HPDE6-E6E7 (cell line): ENCODE measurements around the gene PBX4.
"Not testable (repeated sequence)": the region's sequence is repeated elsewhere in the genome, so short reads cannot be mapped to it uniquely, and the experiment has no call there.

ENCODE experiments used
- DNase-seq: peaks from one replicate; pipeline ENCODE4 v3.0.0; 2011; ENCODE audit warnings: missing footprints; ENCODE audit errors: extremely low spot score

The PBX4 gene

DNA sequence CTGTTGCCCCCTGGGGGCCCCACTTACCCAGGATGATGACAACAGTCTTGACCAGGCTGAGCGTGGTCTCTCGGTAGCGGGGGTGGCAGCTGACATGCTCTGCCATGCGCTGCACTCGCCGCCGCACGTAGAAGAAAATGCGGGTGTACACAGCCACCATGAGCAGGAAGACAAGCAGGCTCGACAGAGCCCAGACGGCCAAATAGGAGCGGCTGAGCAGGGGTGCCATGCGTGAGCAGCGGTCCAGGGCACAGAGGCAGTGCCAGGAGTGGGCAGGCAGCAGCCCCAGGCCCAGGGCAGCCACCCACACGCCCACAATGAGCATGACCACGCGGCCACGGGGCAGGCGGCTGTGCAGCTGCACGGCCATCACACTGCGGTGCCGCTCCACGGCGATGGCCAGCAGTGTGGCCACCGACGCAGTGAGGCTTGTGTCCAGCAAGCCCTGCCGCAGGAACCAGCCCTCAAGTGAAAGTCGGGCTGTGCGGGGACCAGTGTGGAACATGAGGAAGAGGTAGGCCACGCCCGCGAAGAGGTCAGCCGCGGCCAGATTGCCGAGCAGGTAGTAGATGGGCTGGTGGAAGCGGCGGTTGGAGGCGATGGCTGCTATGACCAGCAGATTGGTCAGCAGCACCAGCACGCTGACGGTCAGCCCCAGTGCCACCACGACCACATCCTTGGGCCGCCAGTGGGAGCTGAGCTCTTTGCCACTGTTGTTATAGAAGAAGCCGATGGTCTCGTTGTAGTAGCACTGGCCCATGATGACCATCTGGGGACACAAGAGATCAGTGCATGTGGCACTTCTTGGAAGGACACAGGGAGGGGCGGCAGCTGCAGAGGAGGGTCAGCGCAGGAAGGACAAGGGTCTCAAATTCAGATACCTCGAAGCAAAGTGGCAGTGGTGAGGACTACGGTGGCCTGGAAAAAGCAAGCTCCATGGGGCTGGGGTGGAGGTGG is 8.3 kb upstream of the PBX4 start:
- no peak for DNase-seq

DNA sequence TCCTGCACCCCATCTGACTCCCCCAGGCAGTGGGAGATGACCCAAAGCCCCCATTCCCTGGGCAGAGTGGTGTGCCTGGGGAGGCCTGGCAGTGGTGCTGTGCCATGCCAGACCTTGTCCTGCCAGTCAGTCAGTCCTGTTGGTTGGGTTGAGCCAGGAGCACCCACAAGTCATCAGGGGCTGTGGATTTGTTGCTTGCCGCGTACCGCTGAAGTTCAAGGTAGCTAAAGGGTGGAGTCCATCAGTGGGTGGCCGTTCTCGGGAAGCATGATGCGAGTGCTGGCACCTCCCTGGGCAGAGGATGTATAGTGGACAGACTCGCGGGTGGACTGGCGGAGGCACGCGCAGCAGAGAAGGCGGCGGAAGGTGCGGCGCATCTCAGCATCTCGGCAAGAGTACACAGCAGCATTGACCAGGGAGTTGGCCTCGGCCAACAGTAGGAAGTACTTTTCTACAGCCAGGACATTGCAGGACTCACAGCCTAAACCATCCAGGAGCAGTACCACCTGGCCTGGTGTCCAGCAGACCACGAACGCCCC is 5.6 kb upstream of the PBX4 start:
- DNase-seq: no peak

DNA sequence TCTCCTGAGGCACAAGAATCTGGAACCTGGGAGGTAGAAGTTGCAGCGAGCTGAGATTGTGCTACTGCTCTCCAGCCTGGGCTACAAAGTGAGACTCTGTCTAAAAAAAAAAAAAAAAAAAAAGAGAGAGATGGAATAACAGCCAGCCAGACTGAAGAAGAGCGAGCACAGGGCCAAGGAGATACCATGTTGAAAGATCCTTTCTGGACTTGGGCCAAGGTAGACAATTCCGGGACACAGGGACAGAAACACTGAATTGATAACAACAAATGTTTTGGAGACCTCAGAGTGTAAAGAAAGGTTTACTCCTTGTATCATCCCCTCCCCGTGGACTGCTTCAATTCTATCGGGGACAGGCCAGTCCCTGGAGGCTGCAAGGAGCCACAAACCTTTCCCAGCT is 4.9 kb upstream of the PBX4 start:
- DNase-seq: no peak

DNA sequence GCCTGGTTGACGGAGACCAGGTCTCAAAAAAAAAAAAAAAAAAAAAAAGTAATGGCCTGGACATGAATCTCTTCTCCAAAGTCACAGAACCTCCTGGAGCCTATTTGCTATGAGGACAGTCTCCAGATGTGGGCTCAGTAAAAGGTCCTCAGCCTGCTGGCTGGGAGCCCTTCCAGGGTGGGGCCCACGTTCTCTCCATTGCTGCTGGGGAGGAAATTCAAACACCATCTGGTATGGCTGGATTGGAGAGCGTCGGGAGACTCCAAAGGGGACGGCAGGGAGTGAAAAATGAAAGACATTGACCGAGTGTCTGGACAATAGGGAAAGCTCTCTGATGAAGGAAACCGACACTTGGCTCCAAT is 1.3 kb upstream of the PBX4 start:
- DNase-seq: no peak

DNA sequence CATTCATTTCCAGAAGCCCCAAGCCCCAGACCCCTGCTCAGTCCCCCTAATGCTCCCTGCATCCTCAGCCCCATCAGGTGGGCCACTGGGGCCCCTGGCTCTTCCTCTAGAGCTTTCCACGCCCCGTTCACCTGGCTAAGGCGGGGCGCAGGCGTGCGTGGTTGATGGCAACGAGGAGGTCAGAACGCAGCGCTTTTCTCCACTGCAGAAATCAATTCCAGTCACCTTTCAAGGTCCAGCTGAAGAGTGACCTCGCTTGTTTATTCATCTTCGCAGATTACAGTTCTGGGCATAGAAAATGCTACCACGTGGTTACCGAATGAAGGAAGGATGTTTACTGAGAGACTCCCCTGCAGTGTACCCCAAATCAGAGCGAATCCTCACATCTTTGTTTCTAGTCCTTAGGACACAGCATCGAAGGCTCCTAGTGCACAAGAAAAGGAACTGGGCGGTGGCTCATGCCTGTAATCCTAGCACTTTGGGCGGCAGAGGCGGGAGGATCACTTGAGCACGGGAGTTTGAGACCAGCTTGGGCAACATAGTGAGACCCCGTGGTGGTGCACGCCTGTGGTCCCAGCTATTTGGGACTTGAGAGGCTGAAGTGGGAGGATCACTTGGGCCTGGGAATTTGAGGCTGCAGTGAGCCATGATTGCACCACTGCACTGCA is 828 bp upstream of the PBX4 start:
- DNase-seq: no peak

DNA sequence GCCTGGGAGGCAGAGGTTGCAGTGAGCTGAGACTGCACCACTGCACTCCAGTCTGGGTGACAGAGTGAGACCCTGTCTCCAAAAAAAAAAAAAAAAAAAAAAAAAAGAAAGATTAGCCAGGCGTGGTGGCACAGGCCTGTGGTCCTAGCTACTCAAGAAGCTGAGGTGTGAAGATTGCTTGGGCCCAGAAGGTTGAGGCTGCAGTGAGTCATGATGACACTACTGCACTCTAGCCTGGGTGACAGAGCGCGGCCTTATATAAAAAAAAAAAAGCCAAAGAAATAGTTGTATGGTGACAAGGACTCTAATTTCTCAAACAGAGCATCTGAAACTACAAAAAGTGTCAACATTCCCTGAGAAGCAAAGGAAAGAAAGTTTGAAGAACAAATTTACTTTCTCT is 3.4 kb downstream of the PBX4 start:
- DNase-seq: no peak

DNA sequence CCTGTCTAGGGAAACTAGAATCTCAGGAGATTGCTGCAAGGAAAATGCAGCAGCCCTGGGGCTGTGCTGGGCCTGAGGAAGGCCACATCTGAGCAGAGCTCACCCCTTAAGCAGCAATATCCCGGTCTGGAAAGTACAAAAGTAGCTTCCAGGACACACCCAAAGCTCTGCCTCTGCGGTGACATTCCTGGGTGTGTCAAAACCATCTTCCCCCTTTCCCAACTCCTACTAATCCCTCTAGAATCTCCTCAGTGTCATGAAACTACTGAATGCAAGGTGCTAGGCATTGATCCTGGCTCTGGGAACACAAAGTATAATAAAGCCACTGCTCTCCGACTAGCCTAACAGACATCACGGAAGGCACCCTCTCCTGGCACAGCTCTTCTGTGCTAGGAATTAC is 5.0 kb downstream of the PBX4 start:
- DNase-seq: no peak

DNA sequence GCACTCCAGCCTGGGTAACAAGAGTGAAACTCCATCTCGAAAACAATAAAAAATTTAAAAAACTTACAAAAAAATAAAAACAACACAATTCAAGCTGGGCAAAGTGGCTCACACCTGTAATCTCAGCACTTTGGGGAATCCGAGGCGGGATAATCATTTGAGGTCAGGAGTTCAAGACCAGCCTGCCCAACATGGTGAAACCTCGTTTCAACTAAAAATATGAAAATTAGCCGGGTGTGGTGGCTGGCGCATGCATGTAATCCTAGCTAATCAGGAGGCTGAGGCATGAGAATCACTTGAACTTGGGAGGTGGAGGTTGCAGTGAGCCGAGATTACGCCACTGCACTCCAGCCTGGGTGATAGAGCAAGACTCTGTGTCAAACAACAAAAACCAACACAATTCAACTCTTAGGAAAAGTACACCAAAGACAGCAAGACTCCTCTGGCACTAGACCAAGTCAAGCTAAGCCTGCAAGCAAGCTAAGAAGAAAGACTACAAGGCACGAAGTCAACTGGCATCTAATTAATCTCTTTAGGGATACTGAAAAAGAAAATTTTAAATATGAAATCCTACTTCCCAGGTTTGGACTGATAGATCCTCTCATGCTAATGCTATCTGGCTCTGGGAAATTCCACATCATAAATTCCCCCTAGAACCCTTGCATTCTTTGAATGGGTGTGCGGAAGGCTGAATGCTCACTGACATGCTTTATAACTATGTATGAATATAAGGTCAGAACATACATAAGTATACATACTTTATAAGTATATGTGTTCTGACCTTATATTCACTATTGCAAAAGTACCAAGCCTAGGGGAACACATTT is 7.9 kb downstream of the PBX4 start:
- DNase-seq: no peak

DNA sequence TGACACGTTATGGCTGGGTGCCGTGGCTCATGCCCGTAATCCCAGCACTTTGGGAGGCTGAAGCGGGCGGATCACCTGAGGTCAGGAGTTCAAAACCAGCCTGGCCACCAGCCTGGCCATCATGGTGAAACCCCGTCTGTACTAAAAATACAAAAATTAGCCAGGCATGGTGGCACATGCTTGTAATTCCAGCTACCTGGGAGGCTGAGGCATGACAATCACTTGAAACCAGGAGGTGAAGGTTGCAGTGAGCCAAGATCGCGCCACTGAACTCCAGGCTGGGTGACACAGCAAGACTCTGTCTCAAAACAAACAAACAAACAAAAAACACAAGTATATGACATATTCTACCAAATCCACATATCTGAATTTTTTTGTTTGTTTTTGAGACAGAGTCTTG is 11.8 kb downstream of the PBX4 start:
- DNase-seq: not testable (repeated sequence)

DNA sequence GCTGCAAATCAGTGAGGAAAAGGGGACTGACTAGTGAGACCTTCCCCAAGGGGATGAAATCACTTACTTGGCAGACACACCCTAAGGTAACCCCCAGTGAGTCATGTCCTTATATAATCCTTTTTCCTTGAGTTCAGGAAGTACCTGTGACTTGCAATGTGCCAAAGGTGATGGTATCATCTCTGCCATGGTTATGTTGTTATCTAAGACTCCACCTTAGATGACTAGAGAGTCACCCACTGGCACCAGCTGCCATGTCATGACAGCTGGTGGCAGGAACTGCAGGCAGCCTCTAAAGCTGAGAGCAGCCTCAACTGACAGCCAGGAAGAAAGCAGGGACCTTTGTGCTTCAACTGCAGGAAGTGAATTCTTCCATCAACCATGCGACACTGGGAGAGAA is 12.5 kb downstream of the PBX4 start:
- peak; percentile 91 for DNase-seq

DNA sequence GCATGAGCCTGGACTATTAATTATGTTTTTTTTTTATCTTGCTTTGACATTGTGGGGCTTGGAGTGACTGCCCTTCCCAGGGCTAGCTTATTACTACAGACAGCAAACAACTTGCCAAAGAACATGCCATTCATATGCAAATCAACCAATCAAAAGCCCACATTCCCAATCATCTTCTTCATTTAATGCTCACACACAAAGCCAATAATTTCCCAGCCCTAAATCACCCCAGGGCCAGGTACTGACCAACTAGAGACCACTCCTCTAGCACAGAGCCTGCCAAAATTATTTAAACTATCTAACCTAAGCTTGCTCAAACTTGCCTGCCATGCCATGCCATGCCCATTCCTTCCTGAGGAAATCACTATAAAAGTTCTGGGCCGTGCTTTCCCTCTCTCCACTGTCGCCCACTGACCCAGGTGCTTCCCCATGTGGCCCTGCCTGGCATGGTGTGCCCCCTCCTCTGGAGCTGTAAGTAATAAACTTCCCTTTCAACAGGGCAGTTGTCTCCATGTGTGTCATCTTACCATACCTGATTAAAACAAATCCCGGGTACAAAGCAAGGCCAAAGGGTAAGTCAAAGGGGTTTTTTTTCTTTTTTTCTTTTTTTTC is 15.7 kb downstream of the PBX4 start:
- no peak for DNase-seq

DNA sequence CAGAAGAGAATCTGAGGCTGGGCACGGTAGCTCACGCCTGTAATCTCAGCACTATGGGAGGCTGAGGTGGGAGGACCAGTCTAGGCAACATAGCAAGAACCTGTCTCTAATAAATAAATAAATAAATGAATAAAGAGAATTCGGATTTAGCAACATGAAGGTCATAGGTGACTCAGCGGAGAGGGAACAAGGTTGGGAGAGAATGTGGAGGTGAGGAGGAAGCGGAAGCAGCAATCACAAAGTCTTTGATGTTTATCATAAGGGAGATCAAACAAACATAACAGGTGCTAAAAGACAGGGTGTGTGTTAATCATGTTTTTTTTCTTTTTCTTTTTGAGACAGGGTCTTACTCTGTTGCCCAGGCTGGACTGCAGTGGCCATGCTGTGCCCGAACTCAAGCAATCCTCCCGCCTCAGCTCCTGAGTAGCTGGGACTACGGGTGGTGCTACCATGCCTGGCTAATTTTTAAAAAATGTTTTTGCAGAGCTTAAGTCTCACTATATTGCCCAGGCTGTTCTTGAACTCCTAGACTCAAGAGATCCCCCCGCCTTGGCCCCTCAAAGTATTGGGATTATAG is 16.3 kb downstream of the PBX4 start:
- DNase-seq: no peak

DNA sequence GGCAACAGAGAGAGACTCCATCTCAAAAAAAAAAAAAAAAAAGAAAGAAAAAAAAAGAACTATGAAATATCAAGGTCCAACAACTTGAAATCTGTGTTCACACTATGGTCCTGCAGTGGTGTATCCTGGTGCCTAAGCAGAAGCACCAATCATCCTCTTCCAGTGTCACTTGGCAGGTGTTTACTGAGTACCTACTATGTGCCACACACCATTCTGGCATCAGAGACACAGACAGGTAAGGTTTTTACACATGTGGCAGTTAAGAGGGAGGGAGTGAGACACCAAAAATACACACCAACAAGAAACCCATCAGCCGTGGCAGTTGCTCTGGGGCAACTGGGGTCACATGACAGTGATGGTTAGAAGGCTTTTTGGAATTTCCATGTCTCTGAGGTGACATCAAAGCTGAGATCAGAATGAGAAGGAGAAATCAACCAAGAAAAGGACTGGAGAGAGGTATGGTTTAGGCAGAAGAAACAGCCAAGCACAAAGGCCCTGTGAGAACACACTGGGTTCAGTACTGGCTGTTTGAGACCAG is 17.6 kb downstream of the PBX4 start:
- no peak for DNase-seq

DNA sequence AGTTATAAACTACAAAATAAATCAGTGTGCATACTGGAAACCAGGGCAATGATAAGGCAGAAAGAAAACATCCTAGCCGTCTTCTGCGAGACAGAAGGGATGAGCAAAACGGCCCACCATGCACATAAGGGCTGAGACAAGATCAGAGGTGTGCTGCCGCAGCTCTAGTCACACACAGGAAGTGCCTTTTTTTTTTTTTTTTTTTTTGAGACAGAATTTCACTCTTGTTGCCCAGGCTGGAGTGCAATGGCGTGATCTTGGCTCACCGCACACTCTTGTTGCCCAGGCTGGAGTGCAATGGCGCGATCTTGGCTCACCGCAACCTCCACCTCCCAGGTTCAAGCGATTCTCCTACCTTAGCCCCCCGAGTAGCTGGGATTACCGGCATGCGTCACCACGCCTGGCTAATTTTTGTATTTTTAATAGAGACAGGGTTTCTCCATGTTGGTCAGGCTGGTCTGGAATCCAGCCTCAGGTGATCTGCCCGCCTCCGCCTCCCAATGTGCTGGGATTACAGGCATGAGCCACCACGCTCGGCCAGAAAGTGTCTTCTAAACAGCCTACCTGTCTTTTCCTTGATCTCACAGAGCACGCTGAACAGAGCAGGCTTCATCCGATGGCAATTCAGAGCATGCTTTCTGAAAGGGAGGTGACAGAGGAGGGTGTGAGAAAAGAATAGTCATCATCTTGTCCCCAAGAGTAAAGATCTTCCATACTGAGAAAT is 19.6 kb downstream of the PBX4 start:
- DNase-seq: not testable (repeated sequence)

DNA sequence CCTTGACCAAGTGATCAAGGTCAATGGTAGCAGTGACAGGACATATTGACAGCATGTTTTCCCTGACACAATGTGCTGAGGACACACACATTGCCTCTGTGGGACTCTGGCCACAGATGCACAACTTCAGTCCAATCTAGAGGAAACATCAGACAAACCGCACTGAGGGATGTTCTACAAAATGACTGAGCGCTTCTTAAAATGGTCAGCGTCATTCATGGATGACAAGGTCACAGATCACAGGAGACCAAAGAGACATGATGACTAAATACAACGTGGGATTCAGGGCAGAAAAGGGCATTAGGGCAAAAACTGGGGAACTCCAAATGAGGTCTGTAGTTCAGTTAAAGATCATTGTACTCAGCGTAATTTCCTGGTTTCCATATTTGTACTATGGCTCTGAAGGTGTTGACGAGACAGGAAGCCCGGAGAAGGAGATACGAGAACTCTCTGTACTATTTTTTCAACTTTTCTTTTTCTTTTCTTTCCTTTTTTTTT is 20.6 kb downstream of the PBX4 start:
- DNase-seq: no peak

DNA sequence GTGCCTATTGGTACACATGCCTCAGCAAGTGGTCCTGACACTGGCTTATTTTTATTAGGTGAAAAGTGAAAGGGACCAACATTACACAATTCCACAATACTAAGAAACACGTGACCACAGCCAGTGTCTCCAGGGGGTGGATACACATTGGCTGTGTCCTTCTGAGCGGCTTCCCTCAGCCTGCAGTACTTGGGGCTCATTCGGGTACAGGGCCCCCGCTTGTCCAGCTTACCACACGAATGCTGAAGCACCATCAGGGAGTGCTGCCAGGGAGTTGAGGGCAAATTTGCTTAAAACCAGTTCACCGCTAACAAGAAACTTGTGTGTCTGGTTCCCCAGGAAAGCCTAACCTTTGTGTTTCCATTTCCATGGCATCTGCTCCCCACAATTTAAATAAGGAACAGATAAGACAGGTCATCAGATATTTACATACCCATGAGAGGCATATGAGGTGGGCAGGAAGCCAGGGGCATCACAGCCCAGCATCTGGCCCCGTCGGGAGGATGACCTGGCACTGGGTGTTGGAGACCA is 23.3 kb downstream of the PBX4 start:
- no peak for DNase-seq

DNA sequence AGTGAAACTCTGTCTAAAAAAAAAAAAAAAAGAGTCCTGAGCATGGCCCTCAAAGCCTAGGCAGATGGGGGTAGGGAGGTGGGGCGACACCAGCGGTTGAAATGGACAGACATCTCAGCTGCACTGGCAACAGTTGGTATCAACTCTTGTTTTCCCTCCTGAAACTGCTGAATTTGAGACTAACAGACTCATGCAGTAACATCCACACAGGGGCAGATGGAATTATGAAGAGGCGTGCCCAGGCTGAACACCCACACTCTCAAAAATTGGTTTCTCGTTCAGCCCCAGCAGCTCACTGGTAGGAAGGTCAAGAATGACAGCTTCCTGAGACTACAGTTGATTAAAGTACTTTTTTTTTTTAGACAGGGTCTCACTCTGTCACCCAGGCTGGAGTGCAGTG is 24.1 kb downstream of the PBX4 start:
- DNase-seq: no peak

DNA sequence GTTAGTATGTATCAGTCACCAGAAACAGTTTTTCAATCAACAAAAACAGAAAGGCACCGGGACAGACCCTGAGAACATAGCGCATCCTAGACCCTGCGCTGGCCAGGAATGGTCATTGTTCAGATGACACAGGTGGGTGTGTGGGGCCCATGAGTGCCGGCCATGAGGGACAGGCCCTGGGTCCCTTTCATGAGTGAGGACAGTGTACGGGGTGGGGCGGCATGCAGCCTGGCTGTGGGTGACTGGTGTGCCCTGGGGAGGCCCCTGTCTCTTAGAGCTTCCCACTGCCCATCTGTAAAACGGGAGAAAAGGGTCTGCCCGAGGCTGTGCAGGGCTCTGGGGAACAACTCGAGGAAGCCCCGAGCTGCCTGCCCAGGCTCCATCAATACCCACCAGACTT is 25.8 kb downstream of the PBX4 start:
- no peak for DNase-seq

DNA sequence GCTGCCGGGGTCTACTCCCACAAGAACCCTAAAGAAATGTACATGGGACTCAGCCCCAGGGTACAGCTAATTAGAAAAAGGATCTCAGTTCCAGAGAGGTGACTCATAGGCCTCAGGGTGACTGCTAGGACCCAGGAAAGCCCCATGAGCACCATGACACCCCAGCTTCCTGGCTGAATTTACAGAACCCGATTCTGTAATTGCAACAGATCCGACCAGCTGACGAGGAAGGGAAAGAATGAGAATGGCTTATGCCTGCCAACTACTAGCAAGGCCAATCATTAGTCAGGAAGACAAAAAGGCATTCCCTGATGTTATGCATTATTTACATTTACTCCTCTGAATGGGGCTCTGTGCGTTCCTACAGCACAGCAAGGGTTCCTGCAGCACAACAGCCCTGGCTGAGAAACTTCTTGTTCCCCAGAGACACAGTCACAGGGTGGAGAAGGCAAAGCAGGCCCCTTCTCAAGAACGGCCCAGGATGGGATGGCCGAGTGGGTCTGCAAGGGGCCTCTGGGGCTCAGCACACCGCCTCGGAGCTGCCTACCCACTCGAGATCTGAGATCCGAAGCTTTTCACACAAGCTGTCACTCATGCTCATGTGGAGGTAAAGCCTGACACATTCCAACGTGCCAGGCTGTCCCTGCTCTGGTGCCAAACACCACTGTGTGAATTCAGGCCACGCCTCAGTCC is 27.2 kb downstream of the PBX4 start:
- peak; percentile 96 for DNase-seq
